ENCODE data around the gene POU6F1. TPM values are rescaled to one million over a fixed set of nuclear protein-coding genes. Genes with fewer than 3 reads are reported as not detected.
"Not testable (repeated sequence)": the region's sequence is repeated elsewhere in the genome, so short reads cannot be mapped to it uniquely, and the experiment has no call there.

The POU6F1 gene, protein sequence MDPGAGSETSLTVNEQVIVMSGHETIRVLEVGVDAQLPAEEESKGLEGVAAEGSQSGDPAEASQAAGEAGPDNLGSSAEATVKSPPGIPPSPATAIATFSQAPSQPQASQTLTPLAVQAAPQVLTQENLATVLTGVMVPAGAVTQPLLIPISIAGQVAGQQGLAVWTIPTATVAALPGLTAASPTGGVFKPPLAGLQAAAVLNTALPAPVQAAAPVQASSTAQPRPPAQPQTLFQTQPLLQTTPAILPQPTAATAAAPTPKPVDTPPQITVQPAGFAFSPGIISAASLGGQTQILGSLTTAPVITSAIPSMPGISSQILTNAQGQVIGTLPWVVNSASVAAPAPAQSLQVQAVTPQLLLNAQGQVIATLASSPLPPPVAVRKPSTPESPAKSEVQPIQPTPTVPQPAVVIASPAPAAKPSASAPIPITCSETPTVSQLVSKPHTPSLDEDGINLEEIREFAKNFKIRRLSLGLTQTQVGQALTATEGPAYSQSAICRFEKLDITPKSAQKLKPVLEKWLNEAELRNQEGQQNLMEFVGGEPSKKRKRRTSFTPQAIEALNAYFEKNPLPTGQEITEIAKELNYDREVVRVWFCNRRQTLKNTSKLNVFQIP
- 5.1 and 5.3 TPM in 2 replicates for total RNA-seq
- polyA plus RNA-seq (2012), result 4.1 TPM

DNA sequence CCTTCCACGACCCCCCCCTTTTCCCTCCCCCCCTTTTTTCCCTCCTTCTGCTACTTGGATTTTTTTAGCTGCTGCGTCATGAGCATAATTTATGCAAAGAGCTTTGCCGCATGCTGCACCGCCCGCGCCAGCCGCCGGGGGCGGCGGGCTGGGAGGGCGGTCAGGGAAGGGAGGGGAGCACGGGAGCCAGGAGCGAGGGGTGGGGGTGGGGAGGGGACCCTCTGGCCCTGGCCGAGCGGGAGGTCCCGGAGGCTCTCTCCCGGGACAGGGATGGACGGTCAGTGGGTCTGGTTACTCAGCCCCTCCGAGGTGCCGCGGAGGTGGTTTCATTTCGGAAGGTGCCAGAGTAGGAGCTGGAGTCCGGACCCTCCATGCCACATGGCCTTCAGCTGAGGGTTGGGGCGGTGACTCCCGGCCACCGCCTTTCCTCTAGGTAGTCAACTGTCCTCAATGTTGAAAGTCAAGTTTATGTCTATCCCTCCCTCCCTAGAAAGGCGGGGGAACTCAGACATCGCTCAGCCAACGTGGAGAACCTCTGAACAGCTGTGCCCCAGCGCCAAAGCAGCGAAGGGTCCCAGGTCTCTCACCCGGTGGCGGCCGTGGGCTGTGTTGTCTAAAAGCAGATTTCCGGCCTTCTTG, at the start of gene POU6F1:
Gene POU6F1, minus strand, starts transcription at position 95 of the 639 bp plus-strand sequence. CDS start 11,226 bp downstream, outside the sequence.
- DNase-seq (ENCODE audit: low read depth), result peak; percentile 89

DNA sequence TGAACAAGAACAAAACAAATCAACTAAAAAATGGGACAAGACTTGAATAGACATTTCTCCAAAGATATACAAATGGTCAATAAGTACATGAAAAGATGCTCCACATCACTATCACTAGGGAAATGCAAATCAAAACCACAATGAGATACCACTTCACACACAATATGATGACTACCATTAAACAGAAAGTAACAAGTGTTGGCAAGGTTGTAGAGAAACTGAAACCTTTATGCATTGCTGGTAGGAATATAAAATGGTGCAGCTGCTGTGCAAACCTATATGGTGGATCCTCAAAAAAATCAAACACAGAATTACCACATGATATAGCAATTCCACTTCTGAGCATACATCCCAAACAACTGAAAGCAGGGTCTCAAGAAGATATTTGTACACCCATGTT, 47.2 kb upstream of the POU6F1 start:
- DNase-seq (ENCODE audit: low read depth), result no peak

DNA sequence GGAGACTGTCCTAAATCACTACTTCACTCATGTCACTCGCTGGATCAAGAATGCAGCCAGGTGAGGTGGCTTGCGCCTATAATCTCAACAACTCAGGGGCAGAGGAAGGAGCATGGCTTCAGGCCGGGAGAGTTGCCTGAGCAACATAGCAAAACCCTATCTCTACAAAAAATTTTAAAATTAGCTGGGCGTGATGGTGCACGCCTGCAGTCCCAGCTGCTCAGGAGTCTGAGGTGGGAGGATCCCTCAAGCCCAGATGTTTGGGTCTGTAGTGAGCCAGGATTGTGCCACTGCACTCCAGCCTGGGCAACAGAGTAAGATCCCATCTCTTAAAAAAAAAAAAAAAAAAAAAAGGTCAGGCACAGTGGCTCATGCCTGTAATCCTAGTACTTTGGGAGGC, 46.4 kb upstream of the POU6F1 start:
- no peak for DNase-seq (ENCODE audit: low read depth)

DNA sequence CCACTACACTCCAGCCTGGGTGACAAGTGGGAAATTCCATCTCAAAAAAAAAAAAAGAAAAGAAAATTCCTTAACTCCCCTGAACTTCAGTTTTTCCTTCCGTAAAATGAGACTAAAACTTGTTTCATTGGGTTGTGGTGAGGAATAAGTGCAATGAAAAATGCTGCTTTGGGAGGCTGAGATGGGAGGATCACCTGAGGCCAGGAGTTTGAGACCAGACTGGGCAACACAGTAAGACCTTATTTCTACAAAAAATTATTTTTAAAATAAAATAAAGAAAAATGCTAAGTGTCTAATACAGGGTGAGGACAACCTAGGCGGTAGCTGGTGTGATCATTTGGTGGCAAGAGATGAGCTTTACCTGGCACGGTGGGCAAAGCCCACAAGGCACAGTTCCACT, 45.5 kb upstream of the POU6F1 start:
- no peak for DNase-seq (ENCODE audit: low read depth)

DNA sequence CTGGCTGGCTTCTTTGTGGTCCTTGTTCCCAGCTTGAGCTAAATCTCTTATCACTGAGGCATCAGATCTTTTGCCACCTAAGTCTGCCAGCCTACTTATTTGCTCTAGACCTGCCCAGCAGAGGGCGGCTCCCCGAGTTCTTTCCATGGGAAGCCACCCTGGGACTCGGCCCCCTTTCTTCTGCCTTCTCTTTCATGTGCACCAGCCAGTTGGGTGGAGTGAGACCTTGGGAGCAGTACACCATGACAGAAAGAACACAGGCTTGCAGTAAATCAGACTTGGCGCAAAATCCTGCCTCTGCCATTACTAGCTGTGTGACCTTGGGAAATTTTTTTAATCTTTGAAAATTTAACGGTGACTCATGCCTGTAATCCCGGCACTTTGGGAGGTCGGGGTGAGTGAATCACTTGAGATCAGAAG, 44.9 kb upstream of the POU6F1 start:
- DNase-seq (ENCODE audit: low read depth), result peak; percentile 50

DNA sequence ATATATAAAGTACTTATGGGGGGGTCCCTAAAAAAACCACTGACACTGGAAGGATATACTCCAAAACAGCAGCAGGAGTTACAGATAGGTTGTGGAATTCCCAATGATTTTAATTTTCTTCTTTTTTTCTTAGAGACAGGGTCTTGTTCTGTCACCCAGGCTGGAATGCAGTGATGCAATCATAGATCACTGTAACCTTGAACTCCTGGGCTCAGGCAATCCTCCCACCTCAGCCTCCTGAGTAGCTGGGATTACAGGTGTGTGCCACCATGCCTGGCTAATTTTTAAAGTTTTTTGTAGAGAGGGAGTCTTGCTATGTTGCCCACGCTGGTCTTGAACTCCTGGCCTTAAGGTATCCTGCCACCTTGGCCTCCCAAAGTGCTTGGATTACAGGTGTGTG, 41.7 kb upstream of the POU6F1 start:
- not testable (repeated sequence) for DNase-seq (ENCODE audit: low read depth)

DNA sequence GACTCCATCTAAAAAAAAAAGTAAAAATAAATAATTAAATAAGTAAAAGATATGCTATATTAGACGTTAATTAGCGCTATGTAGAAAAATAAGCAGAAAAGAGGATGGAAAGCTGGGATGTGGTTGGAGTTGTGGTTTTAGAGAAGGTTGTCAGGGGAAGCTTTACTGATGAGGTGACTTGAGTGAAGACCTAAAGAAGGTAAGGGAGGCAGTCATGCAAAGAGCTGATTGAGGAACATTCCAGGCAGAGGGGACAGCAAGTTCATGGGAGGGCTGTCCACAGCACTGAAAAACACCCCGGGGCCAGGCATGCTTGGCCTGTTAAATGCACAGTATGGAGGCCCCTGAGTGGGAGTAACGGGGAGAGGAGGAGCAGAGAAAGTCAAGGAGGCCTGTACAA, 36.7 kb upstream of the POU6F1 start:
- no peak for DNase-seq (ENCODE audit: low read depth)

DNA sequence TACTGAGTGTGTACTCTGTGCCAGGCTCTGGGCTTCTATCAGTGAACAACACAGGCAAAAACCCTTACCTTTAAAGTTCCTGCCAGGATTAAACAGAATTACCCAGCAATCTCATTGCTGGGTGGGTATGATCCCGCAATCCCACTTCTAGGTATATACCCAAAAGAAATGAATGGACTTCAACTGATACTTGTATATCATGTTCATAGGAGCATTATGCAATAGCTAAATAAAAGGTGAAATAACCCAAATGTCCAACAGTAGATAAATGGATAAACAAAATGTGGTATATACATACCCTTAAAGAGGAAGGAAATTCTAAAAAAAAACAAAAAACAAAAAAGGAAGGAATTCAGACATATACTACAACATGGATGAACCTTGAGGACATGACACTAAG, 35.4 kb upstream of the POU6F1 start:
- DNase-seq (ENCODE audit: low read depth), result no peak

DNA sequence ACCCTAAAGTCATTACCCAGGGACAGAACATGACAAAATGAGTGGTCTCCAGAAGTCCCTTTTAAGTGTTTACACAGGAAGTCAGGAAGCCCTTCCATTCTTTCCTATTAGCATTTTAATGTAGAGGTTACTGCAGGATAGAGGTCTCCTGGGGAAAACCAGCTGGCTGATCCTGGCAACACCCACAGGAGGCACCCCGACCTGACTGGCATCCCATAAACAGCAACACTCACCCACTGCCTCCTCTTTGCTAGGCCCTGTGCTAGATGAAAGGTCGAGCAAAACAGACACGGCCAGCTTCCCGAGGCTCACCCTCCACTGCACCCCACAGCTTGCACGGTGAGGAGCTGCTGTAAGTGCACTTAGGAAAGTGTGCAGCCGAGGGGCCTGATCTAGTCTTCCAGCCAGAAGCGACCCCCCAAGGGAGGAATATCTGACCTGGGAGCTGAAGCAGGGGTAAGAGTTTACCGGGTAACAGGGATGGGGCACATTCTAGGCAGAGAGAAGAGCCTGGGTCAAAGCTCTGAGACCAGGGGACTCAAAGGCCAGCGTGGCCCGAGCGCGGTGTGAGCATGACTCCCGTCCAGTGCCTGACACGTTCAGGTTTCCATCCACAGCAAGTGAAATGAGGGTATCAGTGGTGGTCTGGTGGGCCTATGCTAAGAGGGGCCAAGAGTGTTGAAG, 29.8 kb upstream of the POU6F1 start:
- DNase-seq (ENCODE audit: low read depth), result no peak

DNA sequence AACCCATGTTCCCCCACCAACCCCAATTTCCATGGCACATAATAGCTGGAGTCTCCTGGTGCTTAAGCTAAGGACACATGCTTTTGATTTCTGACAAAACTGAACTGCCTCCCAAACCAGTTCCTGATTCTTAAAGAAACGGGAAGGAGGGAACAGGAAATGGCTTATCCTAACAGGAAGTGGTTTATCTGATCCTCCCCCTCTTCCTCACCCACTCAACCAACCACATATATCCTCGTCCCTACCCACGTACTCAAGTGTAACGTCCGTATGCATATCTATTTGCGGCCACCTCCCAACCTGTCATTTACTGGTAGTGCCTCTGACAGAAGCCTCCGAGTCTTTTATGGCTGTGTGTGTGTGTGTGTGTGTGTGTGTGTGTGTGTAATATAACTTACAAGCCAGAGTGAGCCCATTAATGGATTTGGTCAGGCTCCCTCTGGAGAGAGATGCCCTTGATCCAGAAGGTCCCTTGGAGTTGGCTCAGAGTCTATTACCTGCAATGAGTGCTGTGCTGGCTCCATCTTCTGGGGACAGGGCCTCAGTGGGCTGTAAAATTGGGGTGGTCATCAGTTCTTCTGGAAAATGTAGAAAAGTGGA, 28.5 kb upstream of the POU6F1 start:
- no peak for DNase-seq (ENCODE audit: low read depth)

DNA sequence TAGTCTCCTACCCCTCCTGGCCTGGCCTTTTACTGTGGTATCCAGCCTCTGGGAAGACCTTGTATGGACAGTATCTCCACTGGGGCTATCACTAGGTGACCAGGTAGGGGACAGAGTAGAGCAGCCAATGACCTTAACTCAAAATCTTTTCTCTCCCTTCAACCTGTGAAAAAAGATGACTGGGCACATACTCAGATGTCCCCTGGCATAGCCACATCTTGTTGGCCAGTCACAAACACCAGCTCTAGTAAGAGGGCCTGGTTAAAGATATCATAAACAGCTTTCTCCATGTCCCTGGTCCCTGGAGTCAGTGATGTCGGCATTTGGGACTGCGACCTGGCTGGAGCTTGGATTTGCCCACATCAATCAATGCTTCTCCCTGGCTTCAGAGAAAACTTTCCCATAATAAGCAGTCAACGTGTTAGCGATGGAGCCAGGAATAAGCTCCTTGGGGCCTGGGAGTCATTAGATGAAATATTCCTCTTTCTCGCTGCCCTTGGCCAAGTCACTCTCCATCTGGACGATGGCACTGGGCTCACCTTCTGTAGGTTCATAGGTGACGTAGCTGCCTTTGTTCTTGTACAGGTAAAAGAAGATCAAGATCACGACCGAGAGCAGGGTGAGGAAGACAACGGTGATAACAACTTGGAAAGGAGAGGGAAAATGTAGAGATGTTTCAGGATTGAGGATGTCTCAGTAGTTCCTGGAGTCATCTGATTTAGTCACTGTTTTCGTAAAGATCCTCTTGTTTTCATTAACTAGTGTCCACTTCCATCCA, 27.8 kb upstream of the POU6F1 start:
- no peak for DNase-seq (ENCODE audit: low read depth)

DNA sequence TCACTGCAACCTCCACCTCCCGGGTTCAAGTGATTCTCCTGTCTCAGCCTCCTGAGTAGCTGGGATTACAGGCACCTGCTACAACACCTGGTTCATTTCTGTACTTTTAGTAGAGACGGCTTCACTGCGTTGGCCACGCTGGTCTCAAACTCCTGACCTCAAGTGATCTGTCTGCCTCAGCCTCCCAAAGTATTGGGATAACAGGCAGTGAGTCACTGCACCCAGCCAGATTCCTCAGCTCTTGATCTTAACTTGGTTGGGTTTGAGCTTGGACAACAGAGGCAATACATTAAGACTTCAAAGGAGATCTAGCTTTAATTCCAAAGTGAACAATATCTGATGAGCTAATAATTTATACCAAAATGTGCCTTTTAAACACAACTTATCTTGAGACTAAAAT, 26.4 kb upstream of the POU6F1 start:
- peak; percentile 22 for DNase-seq (ENCODE audit: low read depth)

DNA sequence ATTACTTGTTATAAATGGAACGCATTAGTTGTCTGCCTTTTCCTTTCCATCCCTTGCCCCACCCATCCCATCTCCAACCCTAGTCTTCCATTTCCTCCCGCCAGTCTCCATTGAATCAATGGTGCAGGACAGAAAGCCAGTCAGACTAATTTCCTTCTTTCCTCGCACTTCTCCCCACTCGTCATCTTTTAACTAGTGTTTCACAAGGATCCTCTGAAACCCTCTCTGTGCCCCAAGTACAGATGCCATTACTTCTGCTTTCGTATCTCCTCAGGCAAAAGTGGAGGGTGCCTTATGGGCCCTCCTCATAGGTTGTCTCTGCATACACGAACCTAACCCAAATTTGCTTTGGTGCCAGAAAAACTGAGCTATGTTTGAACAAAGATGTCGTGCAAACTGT, 25.0 kb upstream of the POU6F1 start:
- DNase-seq (ENCODE audit: low read depth), result no peak

DNA sequence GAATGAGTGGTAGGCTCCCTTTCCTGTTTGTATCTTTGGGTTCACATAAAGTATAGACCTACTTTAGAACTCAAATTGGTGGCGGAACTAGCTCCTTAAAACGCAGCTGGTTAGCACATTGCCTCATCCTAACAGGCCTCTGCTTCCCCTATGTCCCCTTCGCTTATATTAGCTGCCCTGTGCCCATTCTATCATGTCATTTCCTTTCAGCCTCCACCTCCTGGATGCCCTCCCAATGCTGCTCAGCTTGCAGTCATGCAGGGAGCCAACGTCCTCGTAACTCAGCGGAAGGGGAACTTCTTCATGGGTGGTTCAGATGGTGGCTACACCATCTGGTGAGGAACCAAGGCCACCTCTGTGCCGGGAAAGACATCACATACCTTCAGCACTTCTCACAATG, 24.3 kb upstream of the POU6F1 start:
- DNase-seq (ENCODE audit: low read depth), result no peak

DNA sequence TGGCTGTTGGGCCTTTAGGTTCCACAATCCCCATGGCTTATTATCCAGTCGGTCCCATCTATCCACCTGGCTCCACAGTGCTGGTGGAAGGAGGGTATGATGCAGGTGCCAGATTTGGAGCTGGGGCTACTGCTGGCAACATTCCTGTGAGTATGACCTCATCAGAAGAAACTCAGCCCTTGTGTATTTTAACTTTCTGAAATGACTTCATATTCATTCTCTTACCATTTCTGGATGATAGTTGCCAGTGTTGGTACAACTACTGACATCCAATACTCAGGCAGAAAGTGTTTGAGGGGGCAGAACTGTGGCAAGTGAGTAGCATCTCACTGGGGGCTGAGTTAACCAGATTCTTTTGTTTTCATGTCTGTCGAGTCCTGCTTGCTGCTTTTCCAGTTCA, 23.1 kb upstream of the POU6F1 start:
- DNase-seq (ENCODE audit: low read depth), result no peak

DNA sequence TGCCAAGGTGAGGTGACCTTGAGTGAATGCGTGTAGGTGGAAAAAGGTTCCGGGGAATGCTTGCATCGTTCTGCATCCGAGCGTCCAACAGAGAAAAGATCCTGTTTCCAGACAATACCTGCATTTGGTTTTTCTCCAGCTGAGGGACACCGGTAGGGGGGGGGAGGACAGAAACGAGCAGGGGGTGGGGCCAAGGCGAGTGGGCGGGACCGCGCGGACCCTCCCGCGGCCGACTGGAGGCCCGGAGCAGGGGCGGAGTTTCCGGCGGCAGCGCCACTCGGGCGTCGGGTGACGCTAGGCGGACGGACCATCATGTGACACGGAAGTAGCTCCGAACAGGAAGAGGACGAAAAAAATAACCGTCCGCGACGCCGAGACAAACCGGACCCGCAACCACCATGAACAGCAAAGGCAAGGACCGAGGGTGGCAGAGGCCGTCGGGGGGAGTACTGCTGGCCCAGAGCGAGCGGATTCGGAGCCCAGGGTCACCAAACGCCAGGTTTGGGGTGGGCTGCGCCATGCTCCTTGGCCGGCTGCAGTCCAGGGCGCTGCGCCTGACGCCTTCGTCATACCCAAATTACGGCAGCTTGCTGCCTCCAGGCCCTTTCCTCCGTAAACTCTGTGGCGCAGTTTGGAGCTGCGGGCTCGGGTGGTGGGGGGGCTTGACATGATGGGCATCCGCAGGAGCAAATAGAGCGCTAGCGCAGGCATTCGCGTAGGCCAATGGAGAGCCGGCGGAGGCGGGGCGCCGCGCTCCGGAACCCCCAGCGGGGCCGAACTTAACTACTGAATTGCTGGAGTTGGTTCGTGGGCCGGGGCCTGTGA, 20.9 kb upstream of the POU6F1 start, which contains the start of gene DAZAP2:
Gene DAZAP2, plus strand, starts transcription at position 317 of the 825 bp plus-strand sequence. Its CDS starts 82 bp downstream, at position 399.
- peak; percentile 94 for DNase-seq (ENCODE audit: low read depth)

DNA sequence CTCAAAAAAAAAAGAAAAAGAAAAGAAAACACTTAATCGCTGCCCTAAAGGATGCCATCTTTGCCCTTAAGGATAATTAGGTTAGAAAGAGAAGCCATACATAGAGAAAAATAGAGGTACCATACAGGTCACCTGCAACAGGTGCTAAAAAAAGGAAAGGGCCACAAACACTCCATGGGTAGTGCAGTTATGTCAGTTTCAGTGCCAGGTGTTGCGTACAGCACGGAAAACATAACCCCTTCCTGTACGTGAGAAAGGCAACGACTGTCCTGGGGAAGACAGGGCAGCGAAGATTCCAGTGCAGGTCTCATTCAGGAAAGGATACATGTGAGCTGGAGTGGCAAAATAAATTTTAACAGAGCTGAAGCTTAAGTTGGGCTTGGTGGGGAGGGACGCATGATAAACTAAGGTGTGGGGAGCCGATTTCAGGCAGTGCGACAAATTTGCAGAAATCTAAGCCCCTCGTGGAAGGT, 20.2 kb upstream of the POU6F1 start:
- DNase-seq (ENCODE audit: low read depth), result no peak

DNA sequence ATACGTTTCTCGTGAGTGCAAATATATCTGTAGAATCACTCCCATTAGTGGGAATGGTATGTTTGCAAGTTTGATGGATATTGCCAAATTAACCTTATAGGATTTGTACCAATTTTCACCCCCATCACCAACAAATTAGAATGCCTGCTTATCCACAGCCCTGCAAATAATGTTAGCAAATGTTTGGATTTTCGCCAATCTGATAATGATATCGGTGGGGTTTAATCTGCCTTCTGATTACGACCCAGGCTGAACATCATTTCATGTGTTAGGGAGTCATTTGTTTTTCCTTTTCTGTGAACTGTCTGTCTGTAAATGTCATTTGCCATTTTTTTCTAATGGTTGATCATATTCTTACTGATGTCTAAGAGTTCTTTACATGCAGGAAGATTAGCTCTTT, 16.7 kb upstream of the POU6F1 start:
- DNase-seq (ENCODE audit: low read depth), result no peak

DNA sequence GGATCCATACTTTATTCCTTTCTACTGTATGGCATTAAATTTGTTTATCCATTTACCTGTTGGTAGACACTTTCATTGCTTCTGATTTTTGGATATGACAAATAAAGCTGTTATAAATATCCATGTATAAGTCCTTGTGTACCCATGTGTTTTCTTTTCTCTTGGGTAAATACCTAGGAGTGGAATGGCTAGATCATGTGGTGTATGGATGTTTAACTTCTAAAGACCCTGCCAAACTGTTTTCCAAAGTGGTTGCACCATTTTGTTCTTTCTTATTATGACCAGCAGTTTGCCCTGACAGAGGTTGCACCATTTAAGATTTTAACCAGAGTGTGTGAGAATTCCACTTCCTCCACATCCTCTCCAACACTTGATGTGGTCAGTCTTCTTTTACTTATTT, 14.8 kb upstream of the POU6F1 start:
- no peak for DNase-seq (ENCODE audit: low read depth)

Measured in myocyte (in vitro differentiated cells).